Erythroblast (primary cell): ENCODE data around the gene IRGC.

Experiments used
- GATA1 ChIP-seq: IDR thresholded peaks from 2 replicates; pipeline ENCODE4 v1.6.1; 2011; ENCODE audit warnings: low read depth, mild to moderate bottlenecking, control low read depth, low read length, moderate library complexity
- POLR2A ChIP-seq: IDR thresholded peaks from 2 replicates; pipeline ENCODE4 v1.6.1; 2011; ENCODE audit warnings: mild to moderate bottlenecking, low read length

DNA sequence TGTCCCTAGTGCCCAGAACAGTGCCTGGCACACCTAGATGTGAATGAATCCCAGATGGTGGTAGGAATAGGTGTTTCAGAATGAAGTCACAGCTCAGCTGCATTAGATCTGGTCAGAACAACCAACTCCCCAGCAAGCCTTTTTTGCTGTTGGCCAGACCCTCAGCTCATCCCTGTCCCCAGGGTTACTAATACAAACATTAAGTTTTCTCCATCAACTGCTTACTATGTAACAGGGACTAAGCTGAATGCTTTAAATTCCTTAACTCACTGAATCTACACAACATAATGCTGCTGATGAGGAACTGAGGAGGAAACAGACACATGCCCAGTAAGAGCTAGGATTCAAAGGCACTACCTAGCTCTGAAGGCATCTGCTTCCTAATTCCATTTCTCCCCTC is 20.1 kb downstream of the IRGC start:
- TF ChIP-seq POLR2A (no peak), GATA1 (no peak)
